ENCODE results near the gene RAB11FIP3.

DNA sequence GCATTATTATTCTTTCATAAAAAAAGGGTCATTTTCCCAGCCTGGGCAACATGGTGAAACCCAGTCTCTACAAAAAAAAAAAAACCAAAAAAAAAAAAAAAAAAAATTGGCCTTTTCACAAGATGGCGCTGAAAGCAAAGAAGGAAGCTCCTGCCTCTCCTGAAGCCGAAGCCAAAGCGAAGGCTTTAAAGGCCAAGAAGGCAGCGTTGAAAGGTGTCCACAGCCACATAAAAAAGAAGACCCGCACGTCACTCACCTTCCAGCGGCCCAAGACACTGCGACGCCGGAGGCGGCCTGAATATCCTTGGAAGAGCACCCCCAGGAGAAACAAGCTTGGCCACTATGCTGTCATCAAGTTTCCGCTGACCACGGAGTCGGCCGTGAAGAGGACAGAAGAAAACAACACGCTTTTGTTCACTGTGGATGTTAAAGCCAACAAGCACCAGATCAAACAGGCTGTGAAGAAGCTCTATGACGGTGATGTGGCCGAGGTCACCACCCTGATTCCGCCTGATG is 38.8 kb upstream of the RAB11FIP3 start:
- TF ChIP-seq, protein P1, sequence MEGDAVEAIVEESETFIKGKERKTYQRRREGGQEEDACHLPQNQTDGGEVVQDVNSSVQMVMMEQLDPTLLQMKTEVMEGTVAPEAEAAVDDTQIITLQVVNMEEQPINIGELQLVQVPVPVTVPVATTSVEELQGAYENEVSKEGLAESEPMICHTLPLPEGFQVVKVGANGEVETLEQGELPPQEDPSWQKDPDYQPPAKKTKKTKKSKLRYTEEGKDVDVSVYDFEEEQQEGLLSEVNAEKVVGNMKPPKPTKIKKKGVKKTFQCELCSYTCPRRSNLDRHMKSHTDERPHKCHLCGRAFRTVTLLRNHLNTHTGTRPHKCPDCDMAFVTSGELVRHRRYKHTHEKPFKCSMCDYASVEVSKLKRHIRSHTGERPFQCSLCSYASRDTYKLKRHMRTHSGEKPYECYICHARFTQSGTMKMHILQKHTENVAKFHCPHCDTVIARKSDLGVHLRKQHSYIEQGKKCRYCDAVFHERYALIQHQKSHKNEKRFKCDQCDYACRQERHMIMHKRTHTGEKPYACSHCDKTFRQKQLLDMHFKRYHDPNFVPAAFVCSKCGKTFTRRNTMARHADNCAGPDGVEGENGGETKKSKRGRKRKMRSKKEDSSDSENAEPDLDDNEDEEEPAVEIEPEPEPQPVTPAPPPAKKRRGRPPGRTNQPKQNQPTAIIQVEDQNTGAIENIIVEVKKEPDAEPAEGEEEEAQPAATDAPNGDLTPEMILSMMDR (IDR thresholded peaks at IDR 0.05), result no peak
- TF ChIP-seq POLR2A (IDR thresholded peaks at IDR 0.05), result no peak

Data from adrenal gland (tissue), 5 donors.